CD4-positive, alpha-beta T cell treated with Interleukin-4 for 4 hours (primary cell): Measurements from ENCODE around the gene MAD1L1.

ENCODE experiments used
- DNase-seq: peaks from one replicate; pipeline ENCODE4 v3.0.0-alpha.2; 2020

MAD1L1 gene

GRCh38 chr7:2257651-2258050, 24.9 kb upstream of the MAD1L1 start:
- no peak for DNase-seq

- no peak for DNase-seq
These were observed 24.4 kb upstream of the MAD1L1 start for GRCh38 chr7:2257046-2257551.

GRCh38 chr7:2256306-2257045, 23.7 kb upstream of the MAD1L1 start:
- no peak for DNase-seq

GRCh38 chr7:2255145-2256139, 22.7 kb upstream of the MAD1L1 start:
- no peak for DNase-seq

- DNase-seq, result no peak
These were observed 21.8 kb upstream of the MAD1L1 start for GRCh38 chr7:2254429-2255144.

- DNase-seq, result no peak
These were observed 20.9 kb upstream of the MAD1L1 start for GRCh38 chr7:2253525-2254244.

- DNase-seq, result no peak
These were observed 20.3 kb upstream of the MAD1L1 start for GRCh38 chr7:2253021-2253420.

GRCh38 chr7:2251841-2252771, 19.4 kb upstream of the MAD1L1 start:
- DNase-seq, result no peak

GRCh38 chr7:2251381-2251780, 18.6 kb upstream of the MAD1L1 start:
- DNase-seq, result no peak

GRCh38 chr7:2249744-2250323, 17.1 kb upstream of the MAD1L1 start:
- no peak for DNase-seq

- peak; percentile 16 for DNase-seq
These were observed 16.4 kb upstream of the MAD1L1 start for GRCh38 chr7:2248984-2249694.

- no peak for DNase-seq
These were observed 14.6 kb upstream of the MAD1L1 start for GRCh38 chr7:2247141-2247995.

- no peak for DNase-seq
These were observed 13.3 kb upstream of the MAD1L1 start for GRCh38 chr7:2245883-2246675.

- DNase-seq, result no peak
These were observed 11.8 kb upstream of the MAD1L1 start for GRCh38 chr7:2244404-2244995.

- no peak for DNase-seq
These were observed 10.7 kb upstream of the MAD1L1 start for GRCh38 chr7:2243458-2243857.

GRCh38 chr7:2242541-2243429, 10.0 kb upstream of the MAD1L1 start:
- DNase-seq, result no peak
